ENCODE results near the gene CDH11.

Gene CDH11

DNA sequence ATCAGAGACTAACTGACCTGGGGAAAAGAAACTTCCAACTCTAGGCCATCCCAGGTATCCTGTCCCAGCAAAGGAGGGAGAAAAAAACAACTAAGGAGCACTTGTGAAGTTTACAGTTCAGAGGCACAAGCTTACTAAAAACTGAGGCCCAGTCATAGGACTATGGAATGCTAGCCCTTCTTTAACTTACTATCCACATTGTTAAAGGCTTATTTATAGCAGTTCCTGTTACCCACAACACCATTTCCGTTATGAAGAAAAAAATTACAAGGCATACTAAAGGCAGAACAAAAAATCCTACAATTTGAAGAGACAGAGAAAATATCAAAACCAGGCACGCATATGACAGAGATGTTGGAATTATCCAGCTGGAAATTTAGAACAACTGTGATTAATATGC lies 159.1 kb downstream of the CDH11 start:
- in situ Hi-C loops (cut with MboI; ENCODE audit: low sequenced_read_pairs): no loop called here

DNA sequence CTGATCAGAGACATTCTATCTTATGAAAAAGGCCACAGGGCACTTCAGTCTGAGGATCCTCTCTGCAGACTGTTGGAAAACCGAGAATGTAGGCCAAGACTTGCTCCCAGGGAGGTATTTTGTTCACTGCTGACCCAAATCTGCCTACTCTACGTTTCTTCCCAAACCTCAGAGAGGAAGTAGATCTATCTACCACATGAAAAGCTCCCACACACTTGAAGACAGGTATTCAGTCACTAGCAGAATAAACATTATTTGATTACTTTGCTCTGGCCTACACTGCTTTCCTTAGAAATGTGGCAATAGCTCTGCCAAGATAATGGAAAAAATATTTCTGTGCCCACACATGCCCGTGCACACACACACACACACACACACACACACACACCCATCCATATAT lies 164.6 kb downstream of the CDH11 start:
- no peak overlapping the region for H3K4me3 ChIP-seq
- in situ Hi-C loops (cut with MboI; ENCODE audit: low sequenced_read_pairs): no loop called here
- peaks cover 3% of the 10 kb centered on the region; the same call in 1 of the 2 replicates for H3K9me3 ChIP-seq
- no peak for DNase-seq (ENCODE audit: low spot score in 2 of 2)
- H3K36me3 ChIP-seq (replicated peaks): no peaks in the 10 kb centered on the region
- H3K27me3 ChIP-seq (ENCODE audit: low read depth): no peaks in the 10 kb centered on the region
- no peaks in the 10 kb centered on the region for H3K4me1 ChIP-seq

More for the DNA sequence above, 159.1 kb downstream of the CDH11 start:
- Histone ChIP-seq H3K27me3 (ENCODE audit: low read depth) (no peaks in the 10 kb centered on the region), H3K36me3 (replicated peaks) (no peaks in the 10 kb centered on the region), H3K4me1 (no peaks in the 10 kb centered on the region), H3K4me3 (no peak overlapping the region), H3K9me3 (peaks cover 3% of the 10 kb centered on the region; the same call in 1 of the 2 replicates)
- no peak for DNase-seq (ENCODE audit: low spot score in 2 of 2)

DNA sequence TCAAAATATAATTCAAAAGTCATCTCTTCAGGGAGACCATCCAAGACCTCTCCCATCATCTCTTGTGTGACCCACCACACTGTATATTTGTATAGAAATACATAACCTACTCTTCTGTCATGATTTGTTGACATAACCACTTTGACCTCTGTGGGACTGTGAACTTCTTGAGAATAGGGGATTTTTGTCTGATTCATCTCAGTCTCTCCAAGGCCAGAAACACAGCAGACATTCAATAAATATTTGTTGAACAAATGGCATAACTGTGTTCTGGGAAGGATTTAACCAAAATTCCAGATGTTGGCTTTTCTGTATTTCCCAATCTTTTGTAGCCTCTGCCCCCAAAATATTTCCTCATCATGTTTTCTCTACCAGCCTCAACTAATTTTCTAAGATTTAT lies 169.7 kb downstream of the CDH11 start:
- DNase-seq (ENCODE audit: low spot score in 2 of 2): no peak
- H3K4me1 ChIP-seq: no peaks in the 10 kb centered on the region
- no peaks in the 10 kb centered on the region for H3K9me3 ChIP-seq
- H3K4me3 ChIP-seq: no peak overlapping the region
- no peaks in the 10 kb centered on the region for H3K27me3 ChIP-seq (ENCODE audit: low read depth)
- in situ Hi-C loops (cut with MboI; ENCODE audit: low sequenced_read_pairs): no loop called here
- H3K36me3 ChIP-seq (replicated peaks): no peaks in the 10 kb centered on the region

DNA sequence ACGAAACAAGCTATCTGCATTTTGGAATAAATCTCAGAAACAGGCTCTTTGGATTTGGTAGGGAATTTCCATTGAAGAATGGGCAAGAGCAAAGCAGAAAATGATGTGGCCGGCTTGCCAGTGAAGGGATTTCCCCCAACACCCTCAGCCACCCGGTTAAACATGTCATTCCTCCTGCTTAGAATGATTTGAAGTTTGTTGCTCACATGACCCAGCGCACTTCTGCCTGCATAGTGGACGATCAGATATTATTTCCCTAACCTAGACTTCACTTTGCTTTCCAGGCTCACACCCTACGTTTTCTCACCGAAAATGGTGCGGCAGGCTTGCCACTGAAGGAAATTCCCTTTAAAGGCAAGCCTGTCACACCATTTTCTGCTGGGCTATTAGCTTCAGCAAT lies 170.7 kb downstream of the CDH11 start:
- Histone ChIP-seq H3K36me3 (replicated peaks) (no peaks in the 10 kb centered on the region), H3K4me3 (no peak overlapping the region), H3K9me3 (no peaks in the 10 kb centered on the region), H3K4me1 (no peaks in the 10 kb centered on the region), H3K27me3 (ENCODE audit: low read depth) (no peaks in the 10 kb centered on the region)
- in situ Hi-C loops (cut with MboI; ENCODE audit: low sequenced_read_pairs): no loop called here
- no peak for DNase-seq (ENCODE audit: low spot score in 2 of 2)

DNA sequence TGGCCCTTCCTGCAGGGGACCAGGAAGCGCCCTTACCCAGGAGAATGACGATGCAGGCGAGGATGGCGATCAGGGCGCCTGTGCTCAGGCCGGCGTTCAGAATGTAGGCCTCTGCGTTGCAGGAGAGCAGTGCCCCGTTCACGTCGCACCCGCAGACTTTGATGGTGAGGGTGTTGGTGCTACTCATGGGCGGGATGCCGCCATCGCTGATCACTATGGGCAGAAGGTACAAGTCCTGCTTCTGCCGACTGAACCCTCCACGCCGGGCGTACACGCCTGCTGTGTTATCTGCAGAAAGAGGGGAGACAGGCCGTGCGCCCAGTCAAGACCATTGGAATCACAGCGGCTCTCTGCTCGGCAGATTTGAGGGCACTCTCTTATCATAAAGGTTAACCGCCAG lies 171.1 kb downstream of the CDH11 start:
- no peaks in the 10 kb centered on the region for H3K27me3 ChIP-seq (ENCODE audit: low read depth)
- in situ Hi-C loops (cut with MboI; ENCODE audit: low sequenced_read_pairs): no loop called here
- no peaks in the 10 kb centered on the region for H3K4me1 ChIP-seq
- no peaks in the 10 kb centered on the region for H3K9me3 ChIP-seq
- H3K4me3 ChIP-seq: no peak overlapping the region
- no peak for DNase-seq (ENCODE audit: low spot score in 2 of 2)
- H3K36me3 ChIP-seq (replicated peaks): no peaks in the 10 kb centered on the region

DNA sequence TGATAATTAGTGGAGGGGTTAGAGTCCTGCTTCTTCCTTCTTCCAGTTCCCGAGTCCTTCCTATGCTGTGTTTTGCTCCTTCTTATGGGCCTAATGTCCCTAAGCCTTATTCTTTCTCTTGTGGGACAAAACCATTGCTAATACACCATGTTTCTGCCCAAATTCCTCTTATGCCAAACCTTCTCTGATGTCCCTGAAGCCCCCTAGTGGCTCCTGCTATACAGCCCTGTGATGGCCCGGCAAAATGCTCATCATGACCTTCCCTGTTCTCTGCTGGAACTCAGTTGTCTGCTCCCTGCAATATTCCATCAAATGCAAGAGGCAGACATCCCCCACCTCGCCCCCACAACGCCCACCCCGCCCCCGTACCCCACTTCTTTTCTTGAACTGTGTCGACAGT lies 171.6 kb downstream of the CDH11 start:
- H3K36me3 ChIP-seq (replicated peaks): no peaks in the 10 kb centered on the region
- H3K27me3 ChIP-seq (ENCODE audit: low read depth): no peaks in the 10 kb centered on the region
- DNase-seq (ENCODE audit: low spot score in 2 of 2): no peak
- in situ Hi-C loops (cut with MboI; ENCODE audit: low sequenced_read_pairs): no loop called here
- no peak overlapping the region for H3K4me3 ChIP-seq
- no peaks in the 10 kb centered on the region for H3K9me3 ChIP-seq
- no peaks in the 10 kb centered on the region for H3K4me1 ChIP-seq

DNA sequence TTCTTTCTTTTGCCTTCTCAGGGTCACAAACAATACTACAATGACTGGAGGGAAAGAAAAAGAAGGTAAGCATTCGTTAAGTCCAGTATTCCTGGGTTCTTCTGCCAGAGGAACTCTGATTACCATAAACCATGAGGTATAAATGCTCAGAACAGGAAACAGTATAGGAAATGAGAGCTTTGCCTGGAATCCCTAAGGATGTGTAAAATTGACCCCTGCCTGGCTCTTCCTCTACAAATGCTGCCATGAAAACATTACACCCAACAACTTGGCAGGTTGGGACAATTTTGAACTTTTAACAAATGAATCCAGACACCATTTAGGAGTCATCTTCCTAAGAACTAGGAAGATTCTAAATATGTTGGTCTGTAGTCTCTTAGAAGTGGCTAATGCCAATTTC lies 173.8 kb downstream of the CDH11 start:
- no peak for DNase-seq (ENCODE audit: low spot score in 2 of 2)
- H3K9me3 ChIP-seq: no peaks in the 10 kb centered on the region; the same call in 1 of the 2 replicates
- no peaks in the 10 kb centered on the region for H3K4me1 ChIP-seq
- H3K4me3 ChIP-seq: no peak overlapping the region
- H3K36me3 ChIP-seq (replicated peaks): no peaks in the 10 kb centered on the region
- in situ Hi-C loops (cut with MboI; ENCODE audit: low sequenced_read_pairs): no loop called here
- no peaks in the 10 kb centered on the region for H3K27me3 ChIP-seq (ENCODE audit: low read depth)

DNA sequence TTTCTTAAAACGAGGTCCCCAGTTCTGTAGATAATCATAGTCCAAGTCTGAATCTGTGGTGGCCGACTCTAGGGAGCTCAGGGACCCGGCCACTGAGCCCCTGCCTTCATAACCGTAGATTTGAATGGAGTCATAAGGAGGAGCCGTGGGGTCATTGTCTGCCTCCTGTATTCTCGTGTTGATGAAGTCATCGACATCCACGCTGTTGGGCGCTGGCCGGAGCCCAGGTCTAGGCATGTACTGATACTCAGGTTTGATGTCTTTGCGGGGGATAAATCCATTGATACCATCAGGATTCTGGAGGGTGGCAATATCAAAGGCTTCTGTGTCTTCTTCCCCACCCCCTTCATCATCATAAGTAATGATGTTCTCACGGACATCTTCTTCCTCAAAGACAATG lies 174.2 kb downstream of the CDH11 start:
- no peaks in the 10 kb centered on the region for H3K36me3 ChIP-seq (replicated peaks)

DNA sequence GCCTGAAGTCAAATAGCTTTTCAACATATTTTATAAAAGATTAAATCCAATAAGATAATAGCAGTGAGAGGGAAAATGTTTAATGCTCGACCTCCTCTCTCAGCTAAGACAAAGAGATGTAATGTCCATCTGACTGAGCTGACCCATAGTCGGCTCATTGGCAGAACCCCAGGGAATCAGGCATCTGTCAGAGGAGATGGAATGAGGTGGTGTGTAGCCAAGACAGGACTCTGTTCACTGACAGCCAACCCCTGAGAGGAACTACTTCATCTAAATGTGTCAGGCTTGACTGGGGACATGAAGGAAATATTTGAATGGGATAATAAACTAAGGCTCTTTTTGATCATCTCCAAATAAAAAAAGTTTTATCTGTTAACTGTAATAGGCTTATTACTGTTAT lies 188.0 kb downstream of the CDH11 start:
- Histone ChIP-seq H3K9me3 (no peaks in the 10 kb centered on the region; the same call in 1 of the 2 replicates), H3K4me3 (no peak overlapping the region), H3K36me3 (replicated peaks) (no peaks in the 10 kb centered on the region), H3K4me1 (no peaks in the 10 kb centered on the region), H3K27me3 (ENCODE audit: low read depth) (no peaks in the 10 kb centered on the region)
- in situ Hi-C loops (cut with MboI; ENCODE audit: low sequenced_read_pairs): no loop called here
- DNase-seq (ENCODE audit: low spot score in 2 of 2): no peak

More for the DNA sequence above, 174.2 kb downstream of the CDH11 start:
- DNase-seq (ENCODE audit: low spot score in 2 of 2): no peak
- in situ Hi-C loops (cut with MboI; ENCODE audit: low sequenced_read_pairs): no loop called here
- Histone ChIP-seq H3K27me3 (ENCODE audit: low read depth) (no peaks in the 10 kb centered on the region), H3K4me1 (no peaks in the 10 kb centered on the region), H3K4me3 (no peak overlapping the region), H3K9me3 (no peaks in the 10 kb centered on the region; the same call in 1 of the 2 replicates)

DNA sequence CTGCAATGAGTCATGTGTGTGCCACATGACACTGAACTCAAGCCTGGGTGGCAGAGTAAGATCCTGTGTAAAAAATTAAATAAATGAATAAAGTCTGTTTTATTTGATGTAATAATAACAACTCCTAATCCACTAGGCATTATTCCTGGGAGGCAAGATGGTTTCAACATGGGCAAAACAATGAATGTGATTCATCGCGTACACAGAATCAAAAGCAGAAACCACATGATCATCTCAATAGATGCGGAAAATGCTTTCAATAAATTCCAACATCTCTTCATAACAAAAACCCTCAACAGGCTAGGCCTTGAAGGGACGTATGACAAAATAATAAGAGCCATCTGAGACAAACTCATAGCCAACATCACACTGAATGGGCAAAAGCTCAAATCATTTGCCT lies 195.4 kb downstream of the CDH11 start:
- no peaks in the 10 kb centered on the region for H3K4me1 ChIP-seq
- DNase-seq (ENCODE audit: low spot score in 2 of 2): no peak
- H3K9me3 ChIP-seq: peaks cover 4% of the 10 kb centered on the region; the same call in 1 of the 2 replicates
- no peaks in the 10 kb centered on the region for H3K36me3 ChIP-seq (replicated peaks)
- H3K4me3 ChIP-seq: no peak overlapping the region
- in situ Hi-C loops (cut with MboI; ENCODE audit: low sequenced_read_pairs): no loop called here
- no peaks in the 10 kb centered on the region for H3K27me3 ChIP-seq (ENCODE audit: low read depth)

DNA sequence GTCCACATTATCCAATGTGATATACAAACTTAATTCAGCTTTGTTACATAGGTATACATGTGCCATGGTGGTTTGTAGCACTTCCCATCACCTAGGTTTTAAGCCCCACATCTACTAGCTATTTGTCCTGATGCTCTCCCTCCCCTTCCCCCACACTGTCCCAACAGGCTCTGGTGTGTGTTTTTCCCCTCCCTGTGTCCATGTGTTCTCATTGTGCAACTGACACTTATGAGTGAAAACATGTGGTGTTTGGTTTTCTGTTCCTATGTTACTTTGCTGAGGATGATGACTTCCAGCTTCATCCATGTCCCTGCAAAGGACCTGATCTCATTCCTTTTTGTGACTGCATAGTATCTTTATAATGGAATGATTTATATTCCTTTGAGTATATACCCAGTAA lies 196.7 kb downstream of the CDH11 start:
- Histone ChIP-seq H3K27me3 (ENCODE audit: low read depth) (no peaks in the 10 kb centered on the region), H3K9me3 (peaks cover 4% of the 10 kb centered on the region; the same call in 1 of the 2 replicates), H3K36me3 (replicated peaks) (no peaks in the 10 kb centered on the region), H3K4me3 (no peak overlapping the region), H3K4me1 (no peaks in the 10 kb centered on the region)
- DNase-seq (ENCODE audit: low spot score in 2 of 2): no peak
- in situ Hi-C loops (cut with MboI; ENCODE audit: low sequenced_read_pairs): no loop called here

DNA sequence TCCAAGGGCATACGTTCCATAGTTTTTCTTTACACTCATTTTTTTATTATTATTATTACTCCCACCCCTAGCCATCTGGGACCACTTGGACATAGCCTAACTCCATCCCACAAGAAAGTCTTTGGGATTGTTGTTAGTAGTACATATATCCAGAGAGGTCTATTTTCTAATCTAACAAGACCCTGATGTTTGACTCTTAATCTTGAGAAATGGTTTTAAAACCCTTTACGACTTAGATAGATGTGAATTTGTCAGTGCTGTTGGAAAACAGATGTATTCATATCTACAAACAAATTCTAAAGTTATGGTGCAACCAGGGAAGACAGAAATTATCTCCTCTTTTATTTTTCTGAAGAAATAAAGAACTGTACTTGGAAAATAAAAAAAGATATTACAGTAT lies 197.8 kb downstream of the CDH11 start:
- in situ Hi-C loops (cut with MboI; ENCODE audit: low sequenced_read_pairs): no loop called here
- DNase-seq (ENCODE audit: low spot score in 2 of 2): no peak

DNA sequence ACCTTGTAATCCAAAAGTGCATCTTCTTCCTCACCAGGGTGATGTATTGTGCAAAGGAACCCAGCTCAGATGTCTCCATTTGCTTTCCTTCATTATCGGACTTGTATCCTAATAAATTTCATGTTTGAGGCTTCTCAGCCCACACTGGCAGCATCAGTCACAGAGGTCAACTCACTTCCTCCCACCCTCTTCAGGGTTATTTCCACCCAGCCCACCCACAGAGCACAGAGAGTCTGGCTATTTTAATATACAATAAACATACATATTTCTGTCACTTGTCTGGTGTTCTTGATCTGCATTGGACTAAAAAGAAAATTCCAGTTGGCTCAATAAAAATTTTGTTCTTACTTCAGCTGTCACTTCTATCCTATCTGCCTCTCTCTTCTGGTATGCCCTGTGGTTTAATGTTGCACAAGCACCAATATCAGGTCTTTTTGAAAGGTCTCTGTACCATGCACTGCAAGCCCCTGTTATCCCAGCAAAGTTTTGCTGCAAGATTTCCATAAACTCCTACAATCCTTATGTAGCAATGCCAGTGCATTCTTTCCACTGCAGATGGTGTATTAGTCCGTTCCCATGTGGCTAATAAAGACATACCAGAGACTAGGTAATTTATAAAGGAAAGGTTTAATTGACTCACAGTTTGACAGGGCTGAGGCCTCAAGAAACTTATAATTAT lies 201.8 kb downstream of the CDH11 start:
- in situ Hi-C loops (cut with MboI; ENCODE audit: low sequenced_read_pairs): no loop called here

More for the DNA sequence above, 197.8 kb downstream of the CDH11 start:
- peaks cover 4% of the 10 kb centered on the region; the same call in 1 of the 2 replicates for H3K9me3 ChIP-seq
- no peak overlapping the region for H3K4me3 ChIP-seq
- no peaks in the 10 kb centered on the region for H3K4me1 ChIP-seq
- H3K27me3 ChIP-seq (ENCODE audit: low read depth): no peaks in the 10 kb centered on the region
- no peaks in the 10 kb centered on the region for H3K36me3 ChIP-seq (replicated peaks)

DNA sequence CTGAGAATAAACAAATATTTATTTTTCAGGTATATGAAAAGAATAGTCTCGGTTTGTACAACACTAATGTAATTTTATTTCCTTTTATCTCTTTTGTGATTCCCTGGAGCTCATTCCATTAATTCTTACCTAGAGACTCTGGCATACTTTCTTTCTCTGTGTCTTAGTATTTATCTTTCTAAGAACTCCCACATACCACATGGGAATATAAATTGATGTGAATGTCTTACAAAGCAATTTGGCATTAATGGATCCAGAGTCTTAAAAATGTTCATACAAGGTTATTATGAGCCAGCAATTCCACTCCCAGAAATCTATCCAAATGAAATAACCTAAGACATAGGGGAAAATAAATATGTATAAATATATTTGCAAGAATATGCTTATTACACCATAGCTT lies 202.7 kb downstream of the CDH11 start:
- H3K36me3 ChIP-seq (replicated peaks): no peaks in the 10 kb centered on the region
- no peaks in the 10 kb centered on the region for H3K27me3 ChIP-seq (ENCODE audit: low read depth)
- H3K4me1 ChIP-seq: no peaks in the 10 kb centered on the region
- no peak overlapping the region for H3K4me3 ChIP-seq
- no peak for DNase-seq (ENCODE audit: low spot score in 2 of 2)
- in situ Hi-C loops (cut with MboI; ENCODE audit: low sequenced_read_pairs): no loop called here
- peaks cover 4% of the 10 kb centered on the region; the same call in 1 of the 2 replicates for H3K9me3 ChIP-seq

More for the DNA sequence above, 201.8 kb downstream of the CDH11 start:
- H3K4me1 ChIP-seq: no peaks in the 10 kb centered on the region
- H3K9me3 ChIP-seq: peaks cover 4% of the 10 kb centered on the region; the same call in 1 of the 2 replicates
- no peaks in the 10 kb centered on the region for H3K36me3 ChIP-seq (replicated peaks)
- no peaks in the 10 kb centered on the region for H3K27me3 ChIP-seq (ENCODE audit: low read depth)
- H3K4me3 ChIP-seq: no peak overlapping the region
- DNase-seq (ENCODE audit: low spot score in 2 of 2): no peak

DNA sequence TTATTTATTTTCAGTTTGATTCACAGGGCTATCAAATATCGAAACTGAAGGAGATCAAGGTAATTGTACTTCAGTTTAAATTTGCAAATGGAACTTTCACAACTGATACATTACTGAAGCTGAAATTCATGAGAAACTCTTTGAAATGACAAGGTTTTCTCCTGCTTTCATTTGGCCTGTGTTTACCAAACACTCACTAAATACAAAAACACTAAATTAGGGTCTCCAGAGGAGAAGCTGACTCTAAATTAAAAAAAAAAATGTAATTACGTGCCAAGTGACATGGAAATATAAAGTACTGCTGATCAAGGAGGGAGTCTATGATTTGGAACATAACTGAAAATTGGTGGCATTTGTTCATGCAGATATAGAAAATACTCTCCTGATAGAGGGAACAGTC lies 205.8 kb downstream of the CDH11 start:
- in situ Hi-C loops (cut with MboI; ENCODE audit: low sequenced_read_pairs): no loop called here
- H3K4me1 ChIP-seq: no peaks in the 10 kb centered on the region
- H3K36me3 ChIP-seq (replicated peaks): no peaks in the 10 kb centered on the region
- H3K9me3 ChIP-seq: no peaks in the 10 kb centered on the region
- no peak for DNase-seq (ENCODE audit: low spot score in 2 of 2)
- no peaks in the 10 kb centered on the region for H3K27me3 ChIP-seq (ENCODE audit: low read depth)
- H3K4me3 ChIP-seq: no peak overlapping the region
